Stimulated activated CD8-positive, alpha-beta memory T cell treated with anti-CD3 and anti-CD28 coated beads, Interleukin-12 subunit alpha, Interleukin-12 subunit beta, amount 100 ng/mL, for 24 hours (primary cell): ENCODE results near the gene LSG1.

Experiments
- DNase-seq: peaks from one replicate; pipeline ENCODE4 v3.0.0-alpha.2; 2020; ENCODE audit errors: extremely low read depth

The LSG1 gene

DNA sequence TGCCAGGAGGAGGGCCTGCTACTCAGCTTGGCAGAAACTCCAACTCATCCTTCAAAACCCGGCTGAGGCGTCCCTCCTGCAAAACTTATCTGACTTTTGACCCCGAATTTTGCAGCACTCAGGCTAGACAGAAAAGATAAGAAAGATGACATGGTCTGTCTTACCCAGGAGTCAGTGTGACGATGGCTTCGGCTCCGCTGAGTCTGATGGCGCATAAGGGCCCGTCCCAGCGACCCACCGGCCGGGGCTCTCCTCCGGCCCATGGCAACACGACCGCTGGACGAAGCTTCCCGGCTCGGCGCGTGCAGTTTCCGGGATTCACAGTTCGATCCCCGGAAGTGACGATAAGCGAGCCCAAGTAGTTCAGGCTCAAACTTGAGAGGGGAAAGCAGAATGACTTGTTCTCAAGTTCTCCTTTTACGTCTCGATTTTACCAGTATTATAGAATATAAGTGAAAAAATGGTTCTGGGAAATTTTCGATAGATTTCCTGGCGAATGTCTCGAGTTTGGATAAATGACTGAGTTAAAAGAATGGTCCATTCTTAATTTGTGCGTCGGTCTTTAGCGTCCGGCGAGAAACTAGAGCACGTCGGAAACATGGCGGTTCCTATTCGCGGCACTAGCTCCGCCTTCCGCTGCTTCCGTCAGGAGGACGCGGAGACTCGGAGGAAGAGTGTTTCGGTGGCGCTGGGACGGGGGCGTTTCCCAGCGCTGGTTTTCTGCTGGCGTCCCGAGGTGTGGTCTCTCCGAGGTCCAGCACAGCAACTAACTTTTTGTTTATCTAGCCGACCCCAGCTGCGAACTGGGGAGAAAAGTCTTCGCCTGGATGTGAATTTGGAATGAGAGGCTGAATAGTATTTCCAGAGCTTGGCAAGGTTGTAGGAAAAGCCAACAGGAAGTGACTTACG, at the start of gene LSG1:
TSS of gene LSG1 (minus strand) at position 292 of the 909 bp plus-strand sequence. CDS start at position 263, 29 bp downstream.
- DNase-seq: peak; percentile 73

DNA sequence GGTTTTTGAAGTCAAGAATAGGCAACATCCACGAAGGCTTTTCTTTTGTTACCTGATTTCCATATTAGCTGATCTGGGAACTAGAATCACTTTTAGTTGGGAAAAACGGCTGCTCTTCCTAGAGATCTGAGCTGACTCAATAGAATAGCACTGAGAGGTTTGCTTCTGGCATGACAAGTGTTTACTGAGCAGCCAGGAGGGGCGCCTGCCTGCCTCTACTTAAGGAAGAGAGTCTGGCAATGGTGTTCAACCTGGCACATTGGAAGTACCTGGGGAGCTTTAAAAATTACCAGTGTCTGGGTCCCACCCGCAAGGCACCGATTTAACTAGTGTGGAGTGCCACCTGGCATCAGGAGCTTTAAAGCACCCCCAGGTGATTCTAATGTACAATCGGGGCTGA, 48.1 kb upstream of the LSG1 start:
- no peak for DNase-seq

GRCh38 chr3:194718079-194718478, 46.1 kb upstream of the LSG1 start:
- no peak for DNase-seq

DNA sequence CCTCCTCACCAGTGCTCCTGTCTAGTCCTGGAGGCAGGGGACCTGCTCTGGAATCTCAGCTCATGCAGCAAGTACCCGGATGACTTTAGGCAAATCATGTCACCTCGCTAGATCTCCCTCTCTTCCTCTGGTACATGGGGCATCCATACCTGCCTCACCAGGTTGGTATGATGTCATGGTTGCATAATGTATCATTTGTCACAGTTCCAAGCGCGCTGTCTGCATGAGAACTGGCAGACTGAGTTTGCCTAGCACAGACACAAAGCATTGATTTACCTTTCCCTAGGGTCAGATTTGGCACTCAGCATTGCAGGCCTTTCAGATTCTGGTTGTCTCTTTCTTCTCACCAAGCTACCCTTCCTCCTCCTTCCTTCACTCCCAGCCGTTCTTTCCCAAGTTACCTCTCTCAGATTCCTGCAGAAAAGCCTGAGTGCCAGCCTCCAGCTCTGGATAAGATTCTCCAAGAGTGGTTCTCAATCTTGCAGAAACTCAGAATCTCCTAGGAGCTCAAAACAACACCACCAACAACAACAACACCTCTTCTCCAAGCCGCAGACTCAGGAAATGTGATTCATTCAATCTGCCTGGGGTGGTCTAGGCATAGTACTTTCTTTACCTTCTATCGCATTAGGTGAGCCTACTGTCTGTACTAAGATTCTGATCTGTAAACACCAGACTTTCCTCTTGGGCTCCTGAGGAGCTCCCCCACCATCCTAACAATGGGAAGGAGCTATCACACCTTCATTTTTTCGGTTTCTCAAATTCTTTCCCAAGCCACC, 43.2 kb upstream of the LSG1 start:
- DNase-seq: no peak

- no peak for DNase-seq
Measured at GRCh38 chr3:194714564-194714963, 42.6 kb upstream of the LSG1 start.

DNA sequence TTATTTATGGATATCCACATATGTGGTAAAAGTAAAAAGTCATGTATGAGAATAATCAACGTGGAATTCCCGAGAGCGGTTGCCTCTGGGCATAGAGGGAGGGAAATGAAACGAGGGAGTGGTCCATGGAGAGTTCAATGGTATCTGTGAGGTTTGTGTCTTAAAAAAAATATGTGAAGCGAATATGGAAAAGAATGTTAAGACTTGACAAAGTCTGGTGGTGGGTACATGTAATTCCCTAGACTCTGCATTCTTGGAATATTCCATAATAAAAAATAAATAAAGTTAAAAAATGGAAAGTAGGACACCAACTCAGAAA, 42.1 kb upstream of the LSG1 start:
- DNase-seq: no peak

- no peak for DNase-seq
Measured at GRCh38 chr3:194713299-194714136, 41.5 kb upstream of the LSG1 start.

DNA sequence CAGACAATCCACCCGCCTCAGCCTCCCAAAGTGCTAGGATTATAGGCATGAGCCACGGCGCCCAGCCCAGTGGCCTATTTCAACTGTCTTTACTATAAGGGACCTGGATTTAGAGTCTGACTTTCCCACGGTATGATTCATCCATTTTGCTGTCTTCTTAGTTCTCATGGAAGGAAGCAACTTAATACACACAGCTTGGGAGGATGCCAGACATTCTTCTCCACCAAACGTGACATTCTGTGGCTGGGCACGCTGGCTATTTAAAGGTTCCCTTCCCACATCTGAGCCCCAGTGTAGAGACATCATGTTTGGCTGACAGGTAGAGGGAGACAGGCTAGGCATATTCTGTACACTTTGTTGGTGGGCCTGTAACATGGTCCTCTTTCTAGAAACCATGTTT, 39.9 kb upstream of the LSG1 start:
- no peak for DNase-seq

GRCh38 chr3:194711286-194711685, 39.3 kb upstream of the LSG1 start:
- no peak for DNase-seq

- DNase-seq: no peak
Measured at GRCh38 chr3:194707147-194707540, 35.2 kb upstream of the LSG1 start.

GRCh38 chr3:194705761-194706160, 33.8 kb upstream of the LSG1 start:
- DNase-seq: no peak

- DNase-seq: no peak
Measured at GRCh38 chr3:194705227-194705626, 33.2 kb upstream of the LSG1 start.

DNA sequence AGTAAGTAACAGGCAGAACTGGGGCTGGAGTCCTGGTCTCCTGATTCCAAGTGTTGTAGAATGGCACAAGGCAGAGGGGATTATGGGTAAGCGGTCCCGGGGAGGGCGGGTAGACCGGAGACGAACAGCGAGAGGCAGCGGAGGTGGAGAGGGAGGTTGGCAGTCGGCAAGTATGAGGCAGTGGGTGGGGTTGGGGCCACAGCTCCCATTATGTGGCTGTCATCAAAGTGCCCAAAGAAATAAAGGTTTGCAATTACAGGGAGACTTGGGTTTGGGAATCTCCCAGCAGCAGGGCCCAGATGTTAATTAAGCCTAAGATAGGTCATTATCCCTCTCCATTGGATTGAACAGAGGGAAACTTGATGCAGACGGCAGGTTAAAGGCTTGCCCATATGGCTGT, 30.6 kb upstream of the LSG1 start:
- no peak for DNase-seq

GRCh38 chr3:194696702-194697101, 24.7 kb upstream of the LSG1 start:
- DNase-seq: no peak

DNA sequence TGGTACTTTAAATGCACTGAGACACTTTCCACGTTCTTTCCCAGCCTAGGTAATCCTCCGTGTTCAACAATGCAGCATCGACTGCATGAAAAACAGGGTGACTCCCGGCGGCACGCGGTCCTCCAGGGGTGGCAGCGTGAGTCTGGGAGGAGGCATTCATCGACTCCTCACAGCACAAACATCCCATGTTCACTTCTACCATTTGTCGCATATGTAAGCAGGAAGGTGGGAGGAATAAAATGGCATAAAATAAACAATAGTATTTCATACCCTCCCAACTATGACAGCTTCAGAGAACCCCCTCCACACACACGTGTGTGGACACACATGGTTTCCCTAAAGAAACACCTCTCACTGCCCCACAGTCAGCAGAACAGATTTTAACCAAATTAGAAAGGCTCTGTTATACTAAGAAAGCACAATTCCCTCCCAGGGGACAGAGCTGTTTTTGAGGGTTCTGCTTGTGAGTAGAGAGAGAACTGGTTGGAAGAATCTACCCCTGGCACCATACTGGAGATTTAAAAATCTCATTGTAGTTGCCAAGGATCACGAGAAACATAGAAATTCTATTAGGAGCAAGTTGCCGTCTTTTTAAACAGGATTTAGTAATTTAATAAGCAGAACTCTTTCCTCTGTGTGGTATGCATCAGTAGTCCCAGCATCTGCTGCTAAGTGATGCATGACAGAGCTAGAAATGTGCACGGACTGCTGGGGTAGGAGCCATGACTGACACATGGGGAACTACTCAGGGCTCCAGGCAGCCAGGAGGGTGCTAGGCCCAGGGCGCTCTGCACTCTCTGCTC, 19.7 kb upstream of the LSG1 start:
- DNase-seq: no peak

DNA sequence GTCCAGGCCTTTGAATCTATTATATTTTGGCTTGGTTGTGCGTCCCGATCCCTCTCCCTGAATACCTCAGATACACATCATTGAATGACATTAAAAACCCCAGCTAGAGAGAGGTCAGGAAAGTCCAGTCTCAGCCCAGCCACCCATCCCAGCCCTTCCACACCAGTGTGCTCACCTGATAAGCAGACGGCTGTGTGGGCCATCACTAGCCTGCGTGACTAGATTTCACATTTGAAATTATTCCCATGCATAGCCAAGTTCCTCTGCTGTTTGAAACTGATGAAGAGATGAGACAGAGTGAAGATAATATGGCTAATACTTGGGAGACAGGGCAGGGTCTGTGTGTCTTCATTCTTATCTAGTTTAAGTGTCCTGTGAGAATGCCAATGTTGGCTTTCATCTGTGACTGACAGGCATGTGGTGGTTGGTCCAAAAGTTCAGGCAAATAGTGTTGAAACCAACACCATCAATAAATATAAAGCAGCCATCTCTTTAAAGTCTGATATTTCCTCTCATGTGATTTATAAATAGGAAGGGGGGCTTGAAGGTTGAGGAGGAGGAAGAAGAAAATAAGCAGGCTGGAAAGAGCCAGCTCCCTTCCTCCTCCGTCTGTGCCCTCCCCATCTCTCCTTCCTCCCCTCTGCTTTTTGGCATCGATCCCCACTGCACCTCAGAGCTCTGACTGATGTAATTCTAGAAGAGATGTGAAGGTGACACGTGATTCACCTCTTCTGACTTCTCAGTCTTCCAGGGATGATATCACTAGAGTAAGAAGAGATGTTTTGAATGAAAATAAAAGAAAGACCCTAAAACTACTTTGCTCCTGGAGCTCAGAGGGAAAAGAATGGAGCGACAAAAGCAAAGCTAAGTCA, 18.7 kb upstream of the LSG1 start:
- no peak for DNase-seq

- no peak for DNase-seq
Measured at GRCh38 chr3:194689493-194689944, 17.5 kb upstream of the LSG1 start.

GRCh38 chr3:194688946-194689345, 17.0 kb upstream of the LSG1 start:
- DNase-seq: no peak

GRCh38 chr3:194688200-194688740, 16.3 kb upstream of the LSG1 start:
- no peak for DNase-seq

- DNase-seq: peak; percentile 69
Measured at GRCh38 chr3:194687638-194688199, 15.7 kb upstream of the LSG1 start.
